Fibroblast of pulmonary artery (primary cell): Measurements from ENCODE around the gene OR51B6.
"Not testable (repeated sequence)": the region's sequence is repeated elsewhere in the genome, so short reads cannot be mapped to it uniquely, and the experiment has no call there.

ENCODE experiments used
- DNase-seq: peaks from one replicate; pipeline ENCODE4 v3.0.0-alpha.2; 2010; ENCODE audit warnings: low read depth
- H3K4me3 ChIP-seq: replicated peaks from 2 replicates; pipeline ENCODE4 v1.5.1; 2011; ENCODE audit warnings: low read depth, mild to moderate bottlenecking, control low read depth, low read length, moderate library complexity
- CTCF ChIP-seq: IDR thresholded peaks from 2 replicates; pipeline ENCODE4 v1.5.1; 2011; ENCODE audit warnings: mild to moderate bottlenecking, control low read depth, low read length, inconsistent platforms; ENCODE audit errors: missing control alignments

Gene OR51B6

GRCh38 chr11:5317292-5317691, 34.0 kb upstream of the OR51B6 start:
- no peak for DNase-seq
- TF ChIP-seq CTCF = no peak
- no peak overlapping the region for H3K4me3 ChIP-seq

- DNase-seq = no peak
- no peak within 1 kb of the TSS for H3K4me3 ChIP-seq
- no peak for TF ChIP-seq CTCF
Observed at GRCh38 chr11:5324197-5324596, 27.1 kb upstream of the OR51B6 start, which contains the start of gene OR51B2. TSS of gene OR51B2 (minus strand) at chr11:5324297. CDS start at chr11:5324297, 0 bp downstream.

- no peak for TF ChIP-seq CTCF
- DNase-seq = no peak
- H3K4me3 ChIP-seq = no peak overlapping the region
Observed at GRCh38 chr11:5335170-5335569, 16.1 kb upstream of the OR51B6 start.

GRCh38 chr11:5336331-5336730, 15.0 kb upstream of the OR51B6 start:
- no peak overlapping the region for H3K4me3 ChIP-seq
- TF ChIP-seq CTCF = no peak
- peak; percentile 36 for DNase-seq

- H3K4me3 ChIP-seq, DNase-seq: not testable (repeated sequence)
Observed at GRCh38 chr11:5337253-5337652, 14.1 kb upstream of the OR51B6 start.

- no peak for TF ChIP-seq CTCF
- DNase-seq = no peak
- H3K4me3 ChIP-seq = no peak overlapping the region
Observed at GRCh38 chr11:5339771-5340322, 11.5 kb upstream of the OR51B6 start.

GRCh38 chr11:5343474-5344335, 7.6 kb upstream of the OR51B6 start, which contains the start of gene OR51B5:
TSS of gene OR51B5 (minus strand) at chr11:5343524. CDS start at chr11:5343524, 0 bp downstream.
- no peak within 1 kb of the TSS for H3K4me3 ChIP-seq
- peak; percentile 18 for DNase-seq
- TF ChIP-seq CTCF = no peak
